Measurements from ENCODE around the gene OR4A47.
"Not testable (repeated sequence)": the region's sequence is repeated elsewhere in the genome, so short reads cannot be mapped to it uniquely, and the experiment has no call there.

DNA sequence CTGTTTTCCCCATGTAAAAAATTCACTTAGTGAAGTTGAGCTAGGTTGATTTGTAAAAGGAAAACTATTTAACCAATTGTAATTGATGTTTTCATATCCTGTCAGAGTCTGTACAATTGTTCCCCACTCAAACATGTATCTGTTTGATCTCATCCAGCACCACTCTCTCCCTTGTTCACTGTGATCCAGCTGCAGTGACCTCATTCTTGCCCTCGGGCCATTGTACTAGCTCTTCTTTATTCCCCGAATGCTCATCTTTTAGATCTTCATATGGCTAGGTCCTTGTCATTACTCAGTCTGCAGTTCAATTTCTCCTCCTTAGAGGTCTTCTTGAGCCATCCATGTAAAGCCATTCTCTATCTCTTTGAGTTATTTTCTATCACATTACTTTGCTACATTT is 14.6 kb upstream of the OR4A47 start:
- TF ChIP-seq, protein P1, sequence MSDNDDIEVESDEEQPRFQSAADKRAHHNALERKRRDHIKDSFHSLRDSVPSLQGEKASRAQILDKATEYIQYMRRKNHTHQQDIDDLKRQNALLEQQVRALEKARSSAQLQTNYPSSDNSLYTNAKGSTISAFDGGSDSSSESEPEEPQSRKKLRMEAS (IDR thresholded peaks at IDR 0.05), result not testable (repeated sequence)
- TF ChIP-seq, protein P2, sequence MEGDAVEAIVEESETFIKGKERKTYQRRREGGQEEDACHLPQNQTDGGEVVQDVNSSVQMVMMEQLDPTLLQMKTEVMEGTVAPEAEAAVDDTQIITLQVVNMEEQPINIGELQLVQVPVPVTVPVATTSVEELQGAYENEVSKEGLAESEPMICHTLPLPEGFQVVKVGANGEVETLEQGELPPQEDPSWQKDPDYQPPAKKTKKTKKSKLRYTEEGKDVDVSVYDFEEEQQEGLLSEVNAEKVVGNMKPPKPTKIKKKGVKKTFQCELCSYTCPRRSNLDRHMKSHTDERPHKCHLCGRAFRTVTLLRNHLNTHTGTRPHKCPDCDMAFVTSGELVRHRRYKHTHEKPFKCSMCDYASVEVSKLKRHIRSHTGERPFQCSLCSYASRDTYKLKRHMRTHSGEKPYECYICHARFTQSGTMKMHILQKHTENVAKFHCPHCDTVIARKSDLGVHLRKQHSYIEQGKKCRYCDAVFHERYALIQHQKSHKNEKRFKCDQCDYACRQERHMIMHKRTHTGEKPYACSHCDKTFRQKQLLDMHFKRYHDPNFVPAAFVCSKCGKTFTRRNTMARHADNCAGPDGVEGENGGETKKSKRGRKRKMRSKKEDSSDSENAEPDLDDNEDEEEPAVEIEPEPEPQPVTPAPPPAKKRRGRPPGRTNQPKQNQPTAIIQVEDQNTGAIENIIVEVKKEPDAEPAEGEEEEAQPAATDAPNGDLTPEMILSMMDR (IDR thresholded peaks at IDR 0.05), result not testable (repeated sequence)
- TF ChIP-seq EP300 (IDR thresholded peaks at IDR 0.05); POLR2A (IDR thresholded peaks at IDR 0.05; ENCODE audit: low read length); SMC3 (IDR thresholded peaks at IDR 0.05); JUNB (IDR thresholded peaks at IDR 0.05): not testable (repeated sequence)
- TF ChIP-seq, protein P3, sequence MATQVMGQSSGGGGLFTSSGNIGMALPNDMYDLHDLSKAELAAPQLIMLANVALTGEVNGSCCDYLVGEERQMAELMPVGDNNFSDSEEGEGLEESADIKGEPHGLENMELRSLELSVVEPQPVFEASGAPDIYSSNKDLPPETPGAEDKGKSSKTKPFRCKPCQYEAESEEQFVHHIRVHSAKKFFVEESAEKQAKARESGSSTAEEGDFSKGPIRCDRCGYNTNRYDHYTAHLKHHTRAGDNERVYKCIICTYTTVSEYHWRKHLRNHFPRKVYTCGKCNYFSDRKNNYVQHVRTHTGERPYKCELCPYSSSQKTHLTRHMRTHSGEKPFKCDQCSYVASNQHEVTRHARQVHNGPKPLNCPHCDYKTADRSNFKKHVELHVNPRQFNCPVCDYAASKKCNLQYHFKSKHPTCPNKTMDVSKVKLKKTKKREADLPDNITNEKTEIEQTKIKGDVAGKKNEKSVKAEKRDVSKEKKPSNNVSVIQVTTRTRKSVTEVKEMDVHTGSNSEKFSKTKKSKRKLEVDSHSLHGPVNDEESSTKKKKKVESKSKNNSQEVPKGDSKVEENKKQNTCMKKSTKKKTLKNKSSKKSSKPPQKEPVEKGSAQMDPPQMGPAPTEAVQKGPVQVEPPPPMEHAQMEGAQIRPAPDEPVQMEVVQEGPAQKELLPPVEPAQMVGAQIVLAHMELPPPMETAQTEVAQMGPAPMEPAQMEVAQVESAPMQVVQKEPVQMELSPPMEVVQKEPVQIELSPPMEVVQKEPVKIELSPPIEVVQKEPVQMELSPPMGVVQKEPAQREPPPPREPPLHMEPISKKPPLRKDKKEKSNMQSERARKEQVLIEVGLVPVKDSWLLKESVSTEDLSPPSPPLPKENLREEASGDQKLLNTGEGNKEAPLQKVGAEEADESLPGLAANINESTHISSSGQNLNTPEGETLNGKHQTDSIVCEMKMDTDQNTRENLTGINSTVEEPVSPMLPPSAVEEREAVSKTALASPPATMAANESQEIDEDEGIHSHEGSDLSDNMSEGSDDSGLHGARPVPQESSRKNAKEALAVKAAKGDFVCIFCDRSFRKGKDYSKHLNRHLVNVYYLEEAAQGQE (IDR thresholded peaks at IDR 0.05), result not testable (repeated sequence)

All from A549 (cell line).